Neural cell (in vitro differentiated cells): ENCODE data around the gene GATAD2A. TPM values are rescaled to one million over a fixed set of nuclear protein-coding genes. Genes with fewer than 3 reads are reported as not detected.

ENCODE experiments used
- H2AFZ ChIP-seq: fragments of 200-600, 300-800 bp; sonication (generic), shearing (Covaris generic); 2 replicates; pipeline ENCODE4 v1.6.0; 2014; ENCODE audit warnings: low read depth, mild to moderate bottlenecking, antibody characterized with exemption, low read length, moderate library complexity
- H3F3A ChIP-seq: fragments of 200-600 bp; shearing (Covaris generic); 2 replicates; pipeline ENCODE4 v1.6.1; 2016; ENCODE audit warnings: mild to moderate bottlenecking, moderate library complexity, mixed read lengths, antibody characterized with exemption, low read length; ENCODE audit not compliant: insufficient read depth, poor library complexity, severe bottlenecking
- H3K27ac ChIP-seq: fragments of 200-600, 300-800 bp; sonication (generic), shearing (Covaris generic); 2 replicates; pipeline ENCODE4 v1.5.1; 2014; ENCODE audit warnings: mild to moderate bottlenecking, low read length, moderate library complexity
- H3K27me3 ChIP-seq: fragments of 300-800, 200-600 bp; sonication (generic), shearing (Covaris generic); 2 replicates; pipeline ENCODE4 v1.6.0; 2014; ENCODE audit warnings: mild to moderate bottlenecking, low read depth, low read length, moderate library complexity; ENCODE audit not compliant: insufficient read depth
- H3K36me3 ChIP-seq: fragments of 300-800, 200-600 bp; sonication (generic), shearing (Covaris generic); 2 replicates; pipeline ENCODE4 v1.5.1; 2014; ENCODE audit warnings: mild to moderate bottlenecking, antibody characterized with exemption, low read length, moderate library complexity; ENCODE audit not compliant: insufficient read depth
- H3K4me2 ChIP-seq: fragments of 300-800, 200-600 bp; sonication (generic), shearing (Covaris generic); 2 replicates; pipeline ENCODE4 v1.6.0; 2014; ENCODE audit warnings: mild to moderate bottlenecking, low read length
- H3K4me3 ChIP-seq: fragments of 300-800, 200-600 bp; sonication (generic), shearing (Covaris generic); 2 replicates; pipeline ENCODE4 v1.5.1; 2014; ENCODE audit warnings: mild to moderate bottlenecking, low read length, moderate library complexity
- H3K79me2 ChIP-seq: fragments of 200-600 bp; shearing (Covaris generic); replicated peaks from 2 replicates; pipeline ENCODE4 v1.6.0; 2014; ENCODE audit warnings: mild to moderate bottlenecking, low read length, moderate library complexity; ENCODE audit not compliant: insufficient read depth
- H3K9ac ChIP-seq: fragments of 300-800, 200-600 bp; sonication (generic), shearing (Covaris generic); 2 replicates; pipeline ENCODE4 v1.6.1; 2016; ENCODE audit warnings: mild to moderate bottlenecking, low read length, mixed read lengths
- H3K9me2 ChIP-seq: fragments of 200-600 bp; shearing (Covaris generic); 2 replicates; pipeline ENCODE4 v1.6.1; 2016; ENCODE audit warnings: mild to moderate bottlenecking, low read length, mixed read lengths; ENCODE audit not compliant: insufficient read depth
- H3K9me3 ChIP-seq: fragments of 200-600, 300-800 bp; sonication (generic), shearing (Covaris generic); 2 replicates; pipeline ENCODE4 v1.6.1; 2016; ENCODE audit warnings: mild to moderate bottlenecking, mixed run types, low read length, moderate library complexity, mixed read lengths
- H4K20me1 ChIP-seq: fragments of 200-600 bp; shearing (Covaris generic); 2 replicates; pipeline ENCODE4 v1.6.1; 2016; ENCODE audit warnings: mild to moderate bottlenecking, mixed run types; ENCODE audit not compliant: insufficient read depth
- EP300 ChIP-seq: fragments of 450-650 bp; conservative IDR thresholded peaks from 2 replicates; pipeline ENCODE4 v1.6.1; 2014; ENCODE audit warnings: antibody characterized with exemption, mild to moderate bottlenecking, moderate library complexity; ENCODE audit not compliant: poor library complexity, severe bottlenecking
- EZH2 ChIP-seq: fragments of 200-600, 300-800 bp; shearing (Covaris generic), sonication (generic); IDR thresholded peaks from 2 replicates; pipeline ENCODE4 v1.6.1; 2014; ENCODE audit warnings: antibody characterized with exemption, low read length, borderline replicate concordance, mild to moderate bottlenecking; ENCODE audit not compliant: insufficient read depth, poor library complexity, severe bottlenecking
- MXI1 ChIP-seq: fragments of 450-650 bp; conservative IDR thresholded peaks from 2 replicates; pipeline ENCODE4 v1.6.1; 2014; ENCODE audit warnings: antibody characterized with exemption, mild to moderate bottlenecking; ENCODE audit not compliant: poor library complexity, severe bottlenecking
- POLR2AphosphoS5 ChIP-seq: IDR thresholded peaks from 2 replicates; pipeline ENCODE4 v1.6.1; 2012
- RAD21 ChIP-seq: fragments of 450-650 bp; conservative IDR thresholded peaks from 2 replicates; pipeline ENCODE4 v1.6.1; 2014; ENCODE audit warnings: antibody characterized with exemption, mild to moderate bottlenecking, moderate library complexity
- SMC3 ChIP-seq: fragments of 450-650 bp; conservative IDR thresholded peaks from 2 replicates; pipeline ENCODE4 v1.6.1; 2014; ENCODE audit warnings: antibody characterized with exemption, mild to moderate bottlenecking, moderate library complexity; ENCODE audit not compliant: poor library complexity
- TAF1 ChIP-seq: IDR thresholded peaks from 2 replicates; pipeline ENCODE4 v1.6.1; 2012; ENCODE audit warnings: low read depth
- polyA plus RNA-seq: library from polyadenylated mRNA; depleted of rRNA; stranded (reverse); fragments of >200 nt; gene quantifications from 2 replicates; pipeline ENCODE4 v1.2.3, GENCODE V29; 2014
- small RNA-seq, 3 experiments: library from RNA; depleted of rRNA; stranded (forward); fragments of <200 nt; gene quantifications; one replicate each; pipeline ENCODE3, GENCODE V24; 2012
- TF ChIP-seq, protein P1 (sequence below): fragments of 450-650 bp; IDR thresholded peaks from 2 replicates; pipeline ENCODE4 v1.5.1; 2014; ENCODE audit warnings: antibody characterized with exemption, mild to moderate bottlenecking, moderate library complexity; ENCODE audit not compliant: poor library complexity, severe bottlenecking
- TF ChIP-seq, protein P2 (sequence below): IDR thresholded peaks from 2 replicates; pipeline ENCODE4 v1.6.1; 2012; ENCODE audit warnings: borderline replicate concordance

GATAD2A gene
- polyA plus RNA-seq, 1 donor from 2014 or later = 13.9 TPM

DNA sequence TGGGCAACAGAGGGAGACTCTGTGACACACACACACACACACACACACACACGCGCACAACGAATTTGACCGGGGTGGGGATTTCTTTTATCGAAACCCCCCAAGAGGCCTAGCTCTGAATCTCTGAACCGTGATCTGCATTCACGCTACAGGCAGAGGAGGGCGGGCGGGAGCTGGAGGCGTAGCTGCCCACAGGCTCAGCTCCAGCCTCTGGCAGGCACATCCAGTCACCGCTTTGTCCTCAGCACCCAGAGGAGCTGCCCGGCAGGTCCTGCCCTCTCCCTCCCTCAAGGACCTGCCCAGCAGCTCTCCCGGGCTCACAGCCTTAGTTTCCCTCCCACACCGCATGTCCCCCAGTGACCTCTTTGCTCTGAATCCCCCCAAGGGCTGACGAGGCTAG lies 152.6 kb downstream of the GATAD2A start:
- Histone ChIP-seq H4K20me1 (no peaks in the 10 kb centered on the region), H3K9ac (no peak overlapping the region), H3K9me3 (no peaks in the 10 kb centered on the region), H3K4me3 (no peak overlapping the region), H3K27ac (no peak overlapping the region), H3F3A (no peaks in the 10 kb centered on the region), H3K27me3 (no peaks in the 10 kb centered on the region), H3K79me2 (no peaks in the 10 kb centered on the region), H3K4me2 (no peak overlapping the region), H3K36me3 (no peaks in the 10 kb centered on the region), H3K9me2 (no peaks in the 10 kb centered on the region), H2AFZ (no peak overlapping the region)
- TF ChIP-seq EP300 (no peak), EZH2 (no peak), SMC3 (no peak), RAD21 (no peak), MXI1 (no peak), POLR2AphosphoS5 (no peak), TAF1 (no peak)
- TF ChIP-seq, protein P1, sequence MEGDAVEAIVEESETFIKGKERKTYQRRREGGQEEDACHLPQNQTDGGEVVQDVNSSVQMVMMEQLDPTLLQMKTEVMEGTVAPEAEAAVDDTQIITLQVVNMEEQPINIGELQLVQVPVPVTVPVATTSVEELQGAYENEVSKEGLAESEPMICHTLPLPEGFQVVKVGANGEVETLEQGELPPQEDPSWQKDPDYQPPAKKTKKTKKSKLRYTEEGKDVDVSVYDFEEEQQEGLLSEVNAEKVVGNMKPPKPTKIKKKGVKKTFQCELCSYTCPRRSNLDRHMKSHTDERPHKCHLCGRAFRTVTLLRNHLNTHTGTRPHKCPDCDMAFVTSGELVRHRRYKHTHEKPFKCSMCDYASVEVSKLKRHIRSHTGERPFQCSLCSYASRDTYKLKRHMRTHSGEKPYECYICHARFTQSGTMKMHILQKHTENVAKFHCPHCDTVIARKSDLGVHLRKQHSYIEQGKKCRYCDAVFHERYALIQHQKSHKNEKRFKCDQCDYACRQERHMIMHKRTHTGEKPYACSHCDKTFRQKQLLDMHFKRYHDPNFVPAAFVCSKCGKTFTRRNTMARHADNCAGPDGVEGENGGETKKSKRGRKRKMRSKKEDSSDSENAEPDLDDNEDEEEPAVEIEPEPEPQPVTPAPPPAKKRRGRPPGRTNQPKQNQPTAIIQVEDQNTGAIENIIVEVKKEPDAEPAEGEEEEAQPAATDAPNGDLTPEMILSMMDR = no peak
- TF ChIP-seq, protein P2, sequence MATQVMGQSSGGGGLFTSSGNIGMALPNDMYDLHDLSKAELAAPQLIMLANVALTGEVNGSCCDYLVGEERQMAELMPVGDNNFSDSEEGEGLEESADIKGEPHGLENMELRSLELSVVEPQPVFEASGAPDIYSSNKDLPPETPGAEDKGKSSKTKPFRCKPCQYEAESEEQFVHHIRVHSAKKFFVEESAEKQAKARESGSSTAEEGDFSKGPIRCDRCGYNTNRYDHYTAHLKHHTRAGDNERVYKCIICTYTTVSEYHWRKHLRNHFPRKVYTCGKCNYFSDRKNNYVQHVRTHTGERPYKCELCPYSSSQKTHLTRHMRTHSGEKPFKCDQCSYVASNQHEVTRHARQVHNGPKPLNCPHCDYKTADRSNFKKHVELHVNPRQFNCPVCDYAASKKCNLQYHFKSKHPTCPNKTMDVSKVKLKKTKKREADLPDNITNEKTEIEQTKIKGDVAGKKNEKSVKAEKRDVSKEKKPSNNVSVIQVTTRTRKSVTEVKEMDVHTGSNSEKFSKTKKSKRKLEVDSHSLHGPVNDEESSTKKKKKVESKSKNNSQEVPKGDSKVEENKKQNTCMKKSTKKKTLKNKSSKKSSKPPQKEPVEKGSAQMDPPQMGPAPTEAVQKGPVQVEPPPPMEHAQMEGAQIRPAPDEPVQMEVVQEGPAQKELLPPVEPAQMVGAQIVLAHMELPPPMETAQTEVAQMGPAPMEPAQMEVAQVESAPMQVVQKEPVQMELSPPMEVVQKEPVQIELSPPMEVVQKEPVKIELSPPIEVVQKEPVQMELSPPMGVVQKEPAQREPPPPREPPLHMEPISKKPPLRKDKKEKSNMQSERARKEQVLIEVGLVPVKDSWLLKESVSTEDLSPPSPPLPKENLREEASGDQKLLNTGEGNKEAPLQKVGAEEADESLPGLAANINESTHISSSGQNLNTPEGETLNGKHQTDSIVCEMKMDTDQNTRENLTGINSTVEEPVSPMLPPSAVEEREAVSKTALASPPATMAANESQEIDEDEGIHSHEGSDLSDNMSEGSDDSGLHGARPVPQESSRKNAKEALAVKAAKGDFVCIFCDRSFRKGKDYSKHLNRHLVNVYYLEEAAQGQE = no peak

Small RNAs within 50 kb of the gene (small RNA-seq; reads per million reads assigned to genes)
- 0 reads per million in 3 experiments for gene MIR640

Other genes with a start within 250 kb of the GATAD2A start
- gene MEF2B, start 235.4 kb upstream of the GATAD2A start, polyA plus RNA-seq = 0.22 TPM in 1 of 2 replicates, not detected in the other
- 58.8 and 75.6 TPM in 2 replicates for gene BORCS8, start 213.5 kb upstream of the GATAD2A start, polyA plus RNA-seq
- 40.0 and 42.8 TPM in 2 replicates for gene RFXANK, start 213.4 kb upstream of the GATAD2A start, polyA plus RNA-seq
- gene NR2C2AP, start 202.3 kb upstream of the GATAD2A start, polyA plus RNA-seq = 15.1 and 21.6 TPM in 2 replicates
- 52.1 and 59.5 TPM in 2 replicates for gene NCAN, start 193.7 kb upstream of the GATAD2A start, polyA plus RNA-seq
- not detected in 2 replicates for gene TM6SF2, start 132.4 kb upstream of the GATAD2A start, polyA plus RNA-seq
- gene SUGP1, start 85.2 kb upstream of the GATAD2A start, polyA plus RNA-seq = 82.0 and 85.8 TPM in 2 replicates
- 47.2 and 48.3 TPM in 2 replicates for gene MAU2, start 84.8 kb upstream of the GATAD2A start, polyA plus RNA-seq
- 4.5 and 5.3 TPM in 2 replicates for gene TSSK6, start 109.9 kb downstream of the GATAD2A start, polyA plus RNA-seq
- 266 and 308 TPM in 2 replicates for gene NDUFA13, start 110.5 kb downstream of the GATAD2A start, polyA plus RNA-seq
- 26.9 and 28.1 TPM in 2 replicates for gene YJEFN3, start 123.2 kb downstream of the GATAD2A start, polyA plus RNA-seq
- gene CILP2, start 132.6 kb downstream of the GATAD2A start, polyA plus RNA-seq = 0.60 and 0.84 TPM in 2 replicates
- gene PBX4, start 213.0 kb downstream of the GATAD2A start, polyA plus RNA-seq = 7.5 and 8.1 TPM in 2 replicates
- gene LPAR2, start 222.5 kb downstream of the GATAD2A start, polyA plus RNA-seq = 77.1 and 115 TPM in 2 replicates
- 18.4 and 31.2 TPM in 2 replicates for gene GMIP, start 238.0 kb downstream of the GATAD2A start, polyA plus RNA-seq